Psoas muscle (tissue), 8 donors: ENCODE results near the gene COL27A1. TPM values are rescaled to one million over a fixed set of nuclear protein-coding genes. Genes with fewer than 3 reads are reported as not detected.

Experiments used
- ATAC-seq, 4 donors: fragments of 200-7000 bp; cut with Tn5 transposase; one replicate each; pipeline ENCODE4 v1.9.1; 2020; ENCODE audit warnings: moderate library complexity in 3 of 4, mild to moderate bottlenecking in 2 of 4
- DNase-seq, 2 donors: peaks; one replicate each; pipeline ENCODE4 v3.0.0-alpha.2; 2020
- H3K27ac ChIP-seq: fragments of 200-600 bp; one replicate; pipeline ENCODE4 v1.8.0; 2022
- H3K27me3 ChIP-seq, 3 donors: fragments of 200-600 bp in 1 of 3; one replicate each; pipeline versions ENCODE4 v1.6.1 to v1.8.0; 2013 to 2022; ENCODE audit warnings: low read length in 2 of 3, mild to moderate bottlenecking in 2 of 3, moderate library complexity in 1 of 3; ENCODE audit not compliant: insufficient read depth in 3 of 3
- H3K36me3 ChIP-seq, 2 donors: fragments of 200-600 bp in 1 of 2; one replicate each; pipeline versions ENCODE4 v1.6.1 to v1.8.0; 2013 to 2022; ENCODE audit warnings: low read depth in 1 of 2, mild to moderate bottlenecking in 1 of 2, moderate library complexity in 1 of 2; ENCODE audit not compliant: insufficient read depth in 1 of 2
- H3K4me1 ChIP-seq: fragments of 200-600 bp; one replicate; pipeline ENCODE4 v1.8.0; 2022
- H3K4me3 ChIP-seq: fragments of 200-600 bp; one replicate; pipeline ENCODE4 v1.8.0; 2022; ENCODE audit warnings: mild to moderate bottlenecking
- H3K9me3 ChIP-seq: fragments of 200-600 bp; one replicate; pipeline ENCODE4 v1.8.0; 2022
- WGBS, 3 donors: extraction: QIAGEN DNeasy Blood & Tissue Kit; methylation state at CpG; one replicate each; pipeline versions ENCODE4 v1.1.6 to v1.1.7; 2013; 5-methylcytosine and 5-hydroxymethylcytosine counted together
- intact Hi-C, 2 donors: fragments of 100-400 bp; cut with DNase I; formaldehyde crosslinking; loops; one replicate each; pipeline versions ENCODE4 v1.11.0 to v1.14.2; 2022
- polyA plus RNA-seq, 3 donors: library from polyadenylated mRNA; stranded (reverse); fragments of 200-250 nt; gene quantifications; one replicate each; pipeline ENCODE4 v1.2.3, GENCODE V29; 2013
- total RNA-seq, 4 donors: library from RNA; stranded (reverse); fragmentation: NEBNext Ultra II Directional in 2 of 4; extraction: Animal tissue kit (Norgen Biotek cat#: 25700) in 2 of 4; gene quantifications; one replicate each; pipeline versions ENCODE4 v1.2.1 to v1.2.4, GENCODE V29; 2021 to 2023
- TF ChIP-seq, protein P1 (sequence below): fragments of 200-600 bp; IDR thresholded peaks from one replicate; pipeline ENCODE4 v1.8.0; 2022; ENCODE audit warnings: antibody characterized with exemption
- donor health status: healthy with polysubstance abuse.
- donor health status: DM: no; HTN: no; CAD: no; lungs with moderate emphysema.
- donor health status: Bipolar disorder and iron deficiency.
- donor health status: healthy.
- donor health status: DM: yes; HTN: yes; CAD: no.
- donor health status: DM: no; HTN: no; CAD: no.
- donor health status: DM: no; HTN: no; CAD: no.
- donor health status: DM: yes; HTN: yes; CAD: no.

The COL27A1 gene
- total and polyA plus RNA-seq, 7 donors: 1.1 to 8.5 (median 3.9) TPM

DNA sequence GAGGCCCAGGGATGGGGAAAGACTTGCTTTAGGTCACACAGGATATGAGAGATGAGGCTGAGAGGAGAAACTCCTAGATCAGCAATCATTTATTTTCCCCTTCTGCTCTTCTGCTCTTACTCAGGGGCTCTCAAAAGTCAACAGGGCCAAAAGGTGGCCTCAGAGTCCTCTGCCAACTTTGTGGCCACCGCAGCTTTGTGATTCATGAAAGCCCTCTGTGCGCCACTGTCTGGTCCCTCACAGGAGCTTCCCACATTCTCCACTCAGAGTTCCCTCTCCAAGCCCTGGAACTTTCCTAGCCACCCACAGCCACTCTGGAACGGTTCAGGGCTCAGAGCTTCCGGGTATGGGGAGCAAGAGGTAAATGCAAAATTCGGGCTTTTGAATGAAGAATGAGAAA is 82.4 kb downstream of the COL27A1 start:
- Histone ChIP-seq H3K4me1 (peaks cover 14% of the 10 kb centered on the region), H3K27ac (no peak overlapping the region), H3K27me3 (no peaks in the 10 kb centered on the region), H3K4me3 (no peak overlapping the region), H3K36me3 (no peaks in the 10 kb centered on the region), H3K9me3 (no peaks in the 10 kb centered on the region)
- intact Hi-C loops: no loop called here
- TF ChIP-seq, protein P1, sequence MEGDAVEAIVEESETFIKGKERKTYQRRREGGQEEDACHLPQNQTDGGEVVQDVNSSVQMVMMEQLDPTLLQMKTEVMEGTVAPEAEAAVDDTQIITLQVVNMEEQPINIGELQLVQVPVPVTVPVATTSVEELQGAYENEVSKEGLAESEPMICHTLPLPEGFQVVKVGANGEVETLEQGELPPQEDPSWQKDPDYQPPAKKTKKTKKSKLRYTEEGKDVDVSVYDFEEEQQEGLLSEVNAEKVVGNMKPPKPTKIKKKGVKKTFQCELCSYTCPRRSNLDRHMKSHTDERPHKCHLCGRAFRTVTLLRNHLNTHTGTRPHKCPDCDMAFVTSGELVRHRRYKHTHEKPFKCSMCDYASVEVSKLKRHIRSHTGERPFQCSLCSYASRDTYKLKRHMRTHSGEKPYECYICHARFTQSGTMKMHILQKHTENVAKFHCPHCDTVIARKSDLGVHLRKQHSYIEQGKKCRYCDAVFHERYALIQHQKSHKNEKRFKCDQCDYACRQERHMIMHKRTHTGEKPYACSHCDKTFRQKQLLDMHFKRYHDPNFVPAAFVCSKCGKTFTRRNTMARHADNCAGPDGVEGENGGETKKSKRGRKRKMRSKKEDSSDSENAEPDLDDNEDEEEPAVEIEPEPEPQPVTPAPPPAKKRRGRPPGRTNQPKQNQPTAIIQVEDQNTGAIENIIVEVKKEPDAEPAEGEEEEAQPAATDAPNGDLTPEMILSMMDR: no peak
- DNase-seq (no peak), ATAC-seq (no peak)
- 85 to 87% (median 86%) methylated on average over 5 of the region's 5 CpGs for WGBS, 3 donors

DNA sequence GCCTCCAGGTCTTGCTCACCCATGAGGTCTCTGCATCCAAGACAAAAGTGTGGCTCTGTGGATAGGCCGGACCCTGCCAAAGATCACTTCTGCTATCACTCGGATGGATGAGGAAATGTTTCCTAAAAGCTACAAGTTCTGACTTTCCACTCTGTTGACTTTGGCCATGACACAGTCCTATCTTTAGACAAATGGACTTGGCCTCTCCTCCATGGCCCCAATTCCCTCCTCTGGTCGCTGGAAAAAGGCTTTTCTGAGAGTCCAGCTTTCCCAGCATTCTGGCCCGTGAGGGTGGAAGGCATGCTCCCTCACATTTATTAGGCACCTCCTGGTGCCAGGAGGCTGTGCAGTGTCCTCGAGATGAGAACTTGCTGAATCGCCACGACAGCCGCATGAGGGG is 83.1 kb downstream of the COL27A1 start:
- no peaks in the 10 kb centered on the region for H3K9me3 ChIP-seq
- TF ChIP-seq, protein P1: no peak
- intact Hi-C loops: no loop called here
- H3K4me3 ChIP-seq: no peak overlapping the region
- H3K4me1 ChIP-seq: peaks cover 14% of the 10 kb centered on the region
- ATAC-seq (peak in 1 of 4 donors; percentile 21), DNase-seq (peak in 1 of 2 donors; percentile 33)
- 72 to 76% (median 73%) methylated on average over 8 of the region's 8 CpGs for WGBS, 3 donors
- no peaks in the 10 kb centered on the region for H3K27me3 ChIP-seq
- no peaks in the 10 kb centered on the region for H3K36me3 ChIP-seq
- no peak overlapping the region for H3K27ac ChIP-seq

DNA sequence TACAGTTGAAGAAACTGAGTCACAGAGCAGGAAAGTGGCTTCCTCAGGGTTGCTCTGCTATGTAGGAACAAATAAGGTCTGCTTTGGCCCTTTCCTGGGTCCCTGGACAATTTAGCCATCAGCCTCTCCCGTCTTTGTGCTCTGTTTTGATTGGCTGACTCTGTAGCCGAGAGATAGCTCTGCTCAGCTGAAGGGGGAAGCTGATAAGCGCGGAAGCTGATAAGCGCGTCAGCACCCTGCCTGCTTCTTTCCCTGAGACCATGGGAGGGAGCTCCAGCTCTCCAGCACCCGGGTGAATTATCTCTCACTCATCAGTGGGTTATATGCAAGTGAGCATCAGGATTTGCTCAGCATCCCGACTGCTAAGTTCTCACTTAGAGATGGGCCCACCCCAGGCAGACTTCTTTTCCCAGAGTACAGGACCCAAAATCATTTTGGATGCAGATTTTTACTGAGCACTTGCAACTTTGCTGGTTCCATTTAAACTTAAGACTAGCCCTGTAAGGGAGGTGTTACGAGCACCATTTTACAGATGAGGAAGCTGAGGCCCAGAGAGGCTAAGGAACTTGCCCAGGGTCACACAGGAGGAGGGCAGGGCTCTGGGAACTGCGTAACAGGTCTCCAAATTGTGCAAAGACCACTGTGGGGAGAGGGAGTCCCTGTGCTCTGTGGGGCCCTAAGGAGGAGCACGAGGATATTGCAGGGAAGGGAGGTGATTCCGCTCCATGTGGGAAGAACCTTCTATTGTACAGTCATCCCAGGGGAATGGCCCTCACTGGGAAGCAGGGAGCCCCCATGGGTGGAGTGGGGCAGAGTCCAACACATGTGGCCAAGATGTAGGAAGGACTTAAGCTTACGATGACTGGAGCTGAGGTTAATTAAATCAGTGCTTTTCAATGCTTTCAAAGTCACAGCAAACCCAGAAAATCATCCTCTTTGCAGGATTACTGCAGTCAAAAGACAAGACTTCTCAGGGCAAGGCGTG is 83.8 kb downstream of the COL27A1 start:
- intact Hi-C loops: no loop called here
- ATAC-seq (no peak), DNase-seq (no peak)
- H3K27ac ChIP-seq: no peak overlapping the region
- 72 to 80% (median 74%) methylated on average over 14 of the region's 14 CpGs for WGBS, 3 donors
- no peaks in the 10 kb centered on the region for H3K36me3 ChIP-seq
- H3K4me3 ChIP-seq: no peak overlapping the region
- no peaks in the 10 kb centered on the region for H3K27me3 ChIP-seq
- TF ChIP-seq, protein P1: peak; percentile 20
- H3K9me3 ChIP-seq: no peaks in the 10 kb centered on the region
- peaks cover 14% of the 10 kb centered on the region for H3K4me1 ChIP-seq

DNA sequence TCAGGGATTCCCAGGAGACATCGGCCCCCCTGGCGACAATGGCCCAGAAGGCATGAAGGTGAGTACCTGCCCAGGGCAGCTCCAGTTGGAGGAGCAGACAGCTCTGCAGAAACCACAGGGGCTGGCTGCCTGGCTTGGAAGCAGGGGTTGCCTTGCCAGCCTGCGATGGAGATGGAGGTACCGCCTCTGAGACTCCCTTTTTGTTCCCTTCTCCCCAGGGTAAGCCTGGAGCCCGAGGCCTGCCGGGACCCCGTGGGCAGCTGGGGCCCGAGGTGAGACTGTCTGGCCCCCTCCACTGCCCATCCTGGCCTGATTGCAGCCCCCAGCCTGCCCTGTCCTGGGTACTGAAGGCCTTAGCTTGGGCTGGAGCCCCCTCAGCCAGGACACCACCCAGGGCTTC is 84.9 kb downstream of the COL27A1 start:
- peaks cover 14% of the 10 kb centered on the region for H3K4me1 ChIP-seq
- TF ChIP-seq, protein P1: no peak
- 85 to 87% (median 86%) methylated on average over 8 of the region's 8 CpGs for WGBS, 3 donors

More for the DNA sequence above, 84.9 kb downstream of the COL27A1 start:
- H3K27me3 ChIP-seq: no peaks in the 10 kb centered on the region
- no peak overlapping the region for H3K4me3 ChIP-seq
- H3K9me3 ChIP-seq: no peaks in the 10 kb centered on the region
- H3K36me3 ChIP-seq: no peaks in the 10 kb centered on the region
- H3K27ac ChIP-seq: no peak overlapping the region
- no peak for DNase-seq
- no peak for ATAC-seq
- intact Hi-C loops: no loop called here
